Measurements from ENCODE around the gene PIM3.

The PIM3 gene

GRCh38 chr22:49948958-49949913, 11.3 kb upstream of the PIM3 start:
- Histone ChIP-seq H3K4me1 (ENCODE audit: control insufficient read depth, insufficient read depth, low read length) (peaks cover 4% of the 10 kb centered on the region), H3K36me3 (ENCODE audit: control insufficient read depth, insufficient read depth, low read length) (no peaks in the 10 kb centered on the region), H3K27me3 (ENCODE audit: control insufficient read depth, insufficient read depth, low read length) (no peaks in the 10 kb centered on the region), H3K9me3 (ENCODE audit: control insufficient read depth, insufficient read depth, low read length) (no peaks in the 10 kb centered on the region), H3K9ac (ENCODE audit: low read depth, low read length) (no peak overlapping the region), H3K4me3 (ENCODE audit: low read depth, low read length) (no peak overlapping the region)

- Histone ChIP-seq H3K4me1 (ENCODE audit: control insufficient read depth, insufficient read depth, low read length) (peaks cover 4% of the 10 kb centered on the region), H3K36me3 (ENCODE audit: control insufficient read depth, insufficient read depth, low read length) (no peaks in the 10 kb centered on the region), H3K9me3 (ENCODE audit: control insufficient read depth, insufficient read depth, low read length) (no peaks in the 10 kb centered on the region), H3K27me3 (ENCODE audit: control insufficient read depth, insufficient read depth, low read length) (no peaks in the 10 kb centered on the region), H3K9ac (ENCODE audit: low read depth, low read length) (no peak overlapping the region), H3K4me3 (ENCODE audit: low read depth, low read length) (no peak overlapping the region)
Observed at GRCh38 chr22:49949914-49950292, 10.7 kb upstream of the PIM3 start.

- H3K36me3 ChIP-seq (ENCODE audit: control insufficient read depth, insufficient read depth, low read length): no peaks in the 10 kb centered on the region
- H3K27me3 ChIP-seq (ENCODE audit: control insufficient read depth, insufficient read depth, low read length): no peaks in the 10 kb centered on the region
- peaks cover 4% of the 10 kb centered on the region for H3K4me1 ChIP-seq (ENCODE audit: control insufficient read depth, insufficient read depth, low read length)
- no peak overlapping the region for H3K4me3 ChIP-seq (ENCODE audit: low read depth, low read length)
- no peaks in the 10 kb centered on the region for H3K9me3 ChIP-seq (ENCODE audit: control insufficient read depth, insufficient read depth, low read length)
- H3K9ac ChIP-seq (ENCODE audit: low read depth, low read length): no peak overlapping the region
Observed at GRCh38 chr22:49950396-49950994, 10.1 kb upstream of the PIM3 start.

GRCh38 chr22:49951000-49951677, 9.4 kb upstream of the PIM3 start:
- H3K36me3 ChIP-seq (ENCODE audit: control insufficient read depth, insufficient read depth, low read length): no peaks in the 10 kb centered on the region
- H3K9me3 ChIP-seq (ENCODE audit: control insufficient read depth, insufficient read depth, low read length): no peaks in the 10 kb centered on the region
- no peak overlapping the region for H3K4me3 ChIP-seq (ENCODE audit: low read depth, low read length)
- peaks cover 4% of the 10 kb centered on the region for H3K4me1 ChIP-seq (ENCODE audit: control insufficient read depth, insufficient read depth, low read length)
- H3K9ac ChIP-seq (ENCODE audit: low read depth, low read length): no peak overlapping the region
- no peaks in the 10 kb centered on the region for H3K27me3 ChIP-seq (ENCODE audit: control insufficient read depth, insufficient read depth, low read length)

- H3K4me3 ChIP-seq (ENCODE audit: low read depth, low read length): no peak overlapping the region
- no peaks in the 10 kb centered on the region for H3K27me3 ChIP-seq (ENCODE audit: control insufficient read depth, insufficient read depth, low read length)
- no peaks in the 10 kb centered on the region for H3K9me3 ChIP-seq (ENCODE audit: control insufficient read depth, insufficient read depth, low read length)
- peaks cover 3% of the 10 kb centered on the region for H3K4me1 ChIP-seq (ENCODE audit: control insufficient read depth, insufficient read depth, low read length)
- H3K36me3 ChIP-seq (ENCODE audit: control insufficient read depth, insufficient read depth, low read length): no peaks in the 10 kb centered on the region
- no peak overlapping the region for H3K9ac ChIP-seq (ENCODE audit: low read depth, low read length)
Observed at GRCh38 chr22:49951678-49951985, 8.9 kb upstream of the PIM3 start.

- Histone ChIP-seq H3K9ac (ENCODE audit: low read depth, low read length) (peak overlapping the region; percentile 37), H3K27me3 (ENCODE audit: control insufficient read depth, insufficient read depth, low read length) (no peaks in the 10 kb centered on the region), H3K9me3 (ENCODE audit: control insufficient read depth, insufficient read depth, low read length) (no peaks in the 10 kb centered on the region)
Observed at GRCh38 chr22:49951986-49952896, 8.3 kb upstream of the PIM3 start.

GRCh38 chr22:49953027-49953679, 7.4 kb upstream of the PIM3 start:
- no peaks in the 10 kb centered on the region for H3K27me3 ChIP-seq (ENCODE audit: control insufficient read depth, insufficient read depth, low read length)
- H3K4me3 ChIP-seq (ENCODE audit: low read depth, low read length): no peak overlapping the region
- H3K9me3 ChIP-seq (ENCODE audit: control insufficient read depth, insufficient read depth, low read length): no peaks in the 10 kb centered on the region
- no peaks in the 10 kb centered on the region for H3K4me1 ChIP-seq (ENCODE audit: control insufficient read depth, insufficient read depth, low read length)
- no peaks in the 10 kb centered on the region for H3K36me3 ChIP-seq (ENCODE audit: control insufficient read depth, insufficient read depth, low read length)
- H3K9ac ChIP-seq (ENCODE audit: low read depth, low read length): no peak overlapping the region

More at GRCh38 chr22:49951986-49952896, 8.3 kb upstream of the PIM3 start:
- H3K4me1 ChIP-seq (ENCODE audit: control insufficient read depth, insufficient read depth, low read length): no peaks in the 10 kb centered on the region
- no peak overlapping the region for H3K4me3 ChIP-seq (ENCODE audit: low read depth, low read length)
- H3K36me3 ChIP-seq (ENCODE audit: control insufficient read depth, insufficient read depth, low read length): no peaks in the 10 kb centered on the region

GRCh38 chr22:49953680-49954344, 6.8 kb upstream of the PIM3 start:
- Histone ChIP-seq H3K4me3 (ENCODE audit: low read depth, low read length) (no peak overlapping the region), H3K9me3 (ENCODE audit: control insufficient read depth, insufficient read depth, low read length) (no peaks in the 10 kb centered on the region), H3K4me1 (ENCODE audit: control insufficient read depth, insufficient read depth, low read length) (no peaks in the 10 kb centered on the region), H3K9ac (ENCODE audit: low read depth, low read length) (no peak overlapping the region), H3K36me3 (ENCODE audit: control insufficient read depth, insufficient read depth, low read length) (no peaks in the 10 kb centered on the region), H3K27me3 (ENCODE audit: control insufficient read depth, insufficient read depth, low read length) (no peaks in the 10 kb centered on the region)

GRCh38 chr22:49954354-49954753, 6.2 kb upstream of the PIM3 start:
- no peak overlapping the region for H3K9ac ChIP-seq (ENCODE audit: low read depth, low read length)

GRCh38 chr22:49954991-49955580, 5.5 kb upstream of the PIM3 start:
- Histone ChIP-seq H3K9me3 (ENCODE audit: control insufficient read depth, insufficient read depth, low read length) (no peaks in the 10 kb centered on the region), H3K9ac (ENCODE audit: low read depth, low read length) (no peak overlapping the region), H3K4me1 (ENCODE audit: control insufficient read depth, insufficient read depth, low read length) (no peaks in the 10 kb centered on the region), H3K27me3 (ENCODE audit: control insufficient read depth, insufficient read depth, low read length) (no peaks in the 10 kb centered on the region), H3K4me3 (ENCODE audit: low read depth, low read length) (no peak overlapping the region), H3K36me3 (ENCODE audit: control insufficient read depth, insufficient read depth, low read length) (no peaks in the 10 kb centered on the region)

More at GRCh38 chr22:49954354-49954753, 6.2 kb upstream of the PIM3 start:
- Histone ChIP-seq H3K4me3 (ENCODE audit: low read depth, low read length) (no peak overlapping the region), H3K36me3 (ENCODE audit: control insufficient read depth, insufficient read depth, low read length) (no peaks in the 10 kb centered on the region), H3K4me1 (ENCODE audit: control insufficient read depth, insufficient read depth, low read length) (no peaks in the 10 kb centered on the region), H3K9me3 (ENCODE audit: control insufficient read depth, insufficient read depth, low read length) (no peaks in the 10 kb centered on the region), H3K27me3 (ENCODE audit: control insufficient read depth, insufficient read depth, low read length) (no peaks in the 10 kb centered on the region)
